SH-SY5Y (cell line): Measurements from ENCODE around the gene APOBEC4.

ENCODE experiments used
- GATA2 ChIP-seq: IDR thresholded peaks from 2 replicates; pipeline ENCODE4 v1.6.1; 2011; ENCODE audit warnings: mild to moderate bottlenecking, low read depth, low read length
- GATA3 ChIP-seq: IDR thresholded peaks from 2 replicates; pipeline ENCODE4 v1.6.1; 2011; ENCODE audit warnings: low read depth, mild to moderate bottlenecking, low read length, moderate library complexity

- TF ChIP-seq GATA2, result no peak
- TF ChIP-seq GATA3, result no peak
Measured at GRCh38 chr1:183604815-183605214, 48.3 kb downstream of the APOBEC4 start.
